ENCODE results near the gene EPHB1. TPM values are rescaled to one million over a fixed set of nuclear protein-coding genes. Genes with fewer than 3 reads are reported as not detected.

EPHB1 gene
- total RNA-seq, 1 experiment from 2014 or later = 0.86 TPM

DNA sequence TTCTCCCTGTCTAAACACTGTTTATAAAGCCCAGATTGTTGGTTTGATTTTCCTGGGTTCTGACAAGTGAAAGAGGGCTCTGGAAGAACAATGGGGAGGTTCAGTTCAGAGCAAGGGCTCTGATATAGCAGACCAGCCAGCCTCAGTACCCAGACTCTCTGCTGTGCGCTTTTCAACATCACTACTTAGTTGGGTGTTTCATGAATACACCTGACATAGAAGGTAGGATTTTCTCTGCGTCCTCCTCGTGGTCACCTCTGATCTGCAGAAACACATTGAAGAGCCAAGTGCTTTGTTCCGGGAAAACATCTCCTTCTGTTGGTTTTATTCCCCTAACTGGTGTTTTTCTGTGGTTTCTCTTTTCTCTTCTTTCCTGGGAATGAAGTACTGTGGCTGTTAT is 99.5 kb downstream of the EPHB1 start:
- ChIA-PET RAD21 (ENCODE audit: low non-redundant PET in 1 of 2, low total read pairs in 2 of 2, uncharacterized antibody in 2 of 2, unreplicated experiment in 2 of 2) (no interaction called here), CTCF (no interaction called here), POLR2A (no interaction called here)
- H3K27me3 ChIP-seq (ENCODE audit: insufficient read depth, low read length) = peaks cover 39% of the 10 kb centered on the region
- intact Hi-C loops (cut with micrococcal nuclease) = no loop called here
- no peaks in the 10 kb centered on the region for H4K20me1 ChIP-seq (ENCODE audit: insufficient read depth)
- H2AFZ ChIP-seq (ENCODE audit: low read depth, low read length, poor library complexity, severe bottlenecking) = no peak overlapping the region
- no peak for DNase-seq (ENCODE audit: low read depth, low spot score)
- TF ChIP-seq POLR2AphosphoS5 (IDR thresholded peaks at IDR 0.05; ENCODE audit: low read depth, low read length) = no peak
- TF ChIP-seq EGR1 (IDR thresholded peaks at IDR 0.05; ENCODE audit: low read depth) = no peak
- TF ChIP-seq CBX3 (IDR thresholded peaks at IDR 0.05; ENCODE audit: low read depth) = no peak
- TF ChIP-seq POLR2A (IDR thresholded peaks at IDR 0.05; ENCODE audit: borderline replicate concordance, extremely low read depth, insufficient read depth, insufficient read length) = no peak
- TF ChIP-seq, protein P1, sequence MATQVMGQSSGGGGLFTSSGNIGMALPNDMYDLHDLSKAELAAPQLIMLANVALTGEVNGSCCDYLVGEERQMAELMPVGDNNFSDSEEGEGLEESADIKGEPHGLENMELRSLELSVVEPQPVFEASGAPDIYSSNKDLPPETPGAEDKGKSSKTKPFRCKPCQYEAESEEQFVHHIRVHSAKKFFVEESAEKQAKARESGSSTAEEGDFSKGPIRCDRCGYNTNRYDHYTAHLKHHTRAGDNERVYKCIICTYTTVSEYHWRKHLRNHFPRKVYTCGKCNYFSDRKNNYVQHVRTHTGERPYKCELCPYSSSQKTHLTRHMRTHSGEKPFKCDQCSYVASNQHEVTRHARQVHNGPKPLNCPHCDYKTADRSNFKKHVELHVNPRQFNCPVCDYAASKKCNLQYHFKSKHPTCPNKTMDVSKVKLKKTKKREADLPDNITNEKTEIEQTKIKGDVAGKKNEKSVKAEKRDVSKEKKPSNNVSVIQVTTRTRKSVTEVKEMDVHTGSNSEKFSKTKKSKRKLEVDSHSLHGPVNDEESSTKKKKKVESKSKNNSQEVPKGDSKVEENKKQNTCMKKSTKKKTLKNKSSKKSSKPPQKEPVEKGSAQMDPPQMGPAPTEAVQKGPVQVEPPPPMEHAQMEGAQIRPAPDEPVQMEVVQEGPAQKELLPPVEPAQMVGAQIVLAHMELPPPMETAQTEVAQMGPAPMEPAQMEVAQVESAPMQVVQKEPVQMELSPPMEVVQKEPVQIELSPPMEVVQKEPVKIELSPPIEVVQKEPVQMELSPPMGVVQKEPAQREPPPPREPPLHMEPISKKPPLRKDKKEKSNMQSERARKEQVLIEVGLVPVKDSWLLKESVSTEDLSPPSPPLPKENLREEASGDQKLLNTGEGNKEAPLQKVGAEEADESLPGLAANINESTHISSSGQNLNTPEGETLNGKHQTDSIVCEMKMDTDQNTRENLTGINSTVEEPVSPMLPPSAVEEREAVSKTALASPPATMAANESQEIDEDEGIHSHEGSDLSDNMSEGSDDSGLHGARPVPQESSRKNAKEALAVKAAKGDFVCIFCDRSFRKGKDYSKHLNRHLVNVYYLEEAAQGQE (IDR thresholded peaks at IDR 0.05; ENCODE audit: low read depth) = no peak
- TF ChIP-seq, protein P2, sequence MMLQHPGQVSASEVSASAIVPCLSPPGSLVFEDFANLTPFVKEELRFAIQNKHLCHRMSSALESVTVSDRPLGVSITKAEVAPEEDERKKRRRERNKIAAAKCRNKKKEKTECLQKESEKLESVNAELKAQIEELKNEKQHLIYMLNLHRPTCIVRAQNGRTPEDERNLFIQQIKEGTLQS (IDR thresholded peaks at IDR 0.05) = no peak
- TF ChIP-seq CEBPB (IDR thresholded peaks at IDR 0.05; ENCODE audit: low read depth) = no peak
- TF ChIP-seq SIN3A (IDR thresholded peaks at IDR 0.05; ENCODE audit: low read depth) = no peak
- no peak for TF ChIP-seq TCF7L2 (IDR thresholded peaks at IDR 0.05; ENCODE audit: borderline replicate concordance, extremely low read depth, insufficient read depth, insufficient read length)
- no peak for TF ChIP-seq ELF1 (IDR thresholded peaks at IDR 0.05; ENCODE audit: borderline replicate concordance, low read depth)
- no peaks in the 10 kb centered on the region for H3K4me1 ChIP-seq (ENCODE audit: control insufficient read depth in 1 of 2, insufficient read depth in 2 of 2, low read length in 2 of 2)
- no peak overlapping the region for H3K4me2 ChIP-seq (ENCODE audit: low read length)
- no peaks in the 10 kb centered on the region for H3K79me2 ChIP-seq (ENCODE audit: insufficient read depth, low read length)
- H3K9me2 ChIP-seq (ENCODE audit: insufficient read depth) = no peaks in the 10 kb centered on the region
- H3K4me3 ChIP-seq (replicated peaks in 1 of 2; ENCODE audit: low read depth in 1 of 2, low read length in 2 of 2) = no peak overlapping the region
- H3K9me3 ChIP-seq (ENCODE audit: control insufficient read depth in 1 of 2, insufficient read depth in 1 of 2, low read depth in 1 of 2, low read length in 2 of 2) = no peaks in the 10 kb centered on the region; a peak in 1 of 4 replicates
- no TSS peak for BruUV-seq (replicated peaks)
- no peak overlapping the region for H3K9ac ChIP-seq (ENCODE audit: low read length)
- H3K36me3 ChIP-seq (ENCODE audit: control insufficient read depth in 1 of 2, insufficient read depth in 2 of 2, low read length in 2 of 2) = no peaks in the 10 kb centered on the region
- H3K27ac ChIP-seq (ENCODE audit: low read depth, low read length) = no peak overlapping the region
- ATAC-seq = no peak

All from HCT116 (cell line).